IPS-11a (cell line): ENCODE measurements around the gene TOM1L2.
A peak's percentile ranks its signal among the peaks of the same experiment; 100 is the strongest.
"Not testable (repeated sequence)": the region's sequence is repeated elsewhere in the genome, so short reads cannot be mapped to it uniquely, and the experiment has no call there.

Experiments used
- H3K4me3 ChIP-seq: one replicate; pipeline ENCODE4 v1.5.1; 2013; ENCODE audit warnings: low read depth, low read length, control low read depth

TOM1L2 gene

DNA sequence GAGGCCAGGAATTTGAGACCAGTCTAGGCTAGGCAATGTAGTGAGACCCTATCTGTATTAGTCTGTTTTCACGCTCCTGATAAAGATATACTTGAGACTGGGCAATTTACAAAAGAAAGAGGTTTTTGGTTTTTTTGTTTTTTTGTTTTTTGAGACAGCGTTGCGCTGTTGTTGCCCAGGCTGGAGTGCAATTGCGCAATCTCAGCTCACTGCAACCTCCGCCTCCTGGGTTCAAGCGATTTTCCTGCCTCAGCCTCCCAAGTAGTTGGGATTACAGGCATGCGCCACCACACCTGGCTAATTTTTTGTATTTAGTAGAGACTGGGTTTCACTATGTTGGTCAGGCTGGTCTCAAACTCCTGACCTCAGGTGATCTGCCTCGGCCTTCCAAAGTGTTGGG is 23.7 kb upstream of the TOM1L2 start:
- not testable (repeated sequence) for H3K4me3 ChIP-seq

DNA sequence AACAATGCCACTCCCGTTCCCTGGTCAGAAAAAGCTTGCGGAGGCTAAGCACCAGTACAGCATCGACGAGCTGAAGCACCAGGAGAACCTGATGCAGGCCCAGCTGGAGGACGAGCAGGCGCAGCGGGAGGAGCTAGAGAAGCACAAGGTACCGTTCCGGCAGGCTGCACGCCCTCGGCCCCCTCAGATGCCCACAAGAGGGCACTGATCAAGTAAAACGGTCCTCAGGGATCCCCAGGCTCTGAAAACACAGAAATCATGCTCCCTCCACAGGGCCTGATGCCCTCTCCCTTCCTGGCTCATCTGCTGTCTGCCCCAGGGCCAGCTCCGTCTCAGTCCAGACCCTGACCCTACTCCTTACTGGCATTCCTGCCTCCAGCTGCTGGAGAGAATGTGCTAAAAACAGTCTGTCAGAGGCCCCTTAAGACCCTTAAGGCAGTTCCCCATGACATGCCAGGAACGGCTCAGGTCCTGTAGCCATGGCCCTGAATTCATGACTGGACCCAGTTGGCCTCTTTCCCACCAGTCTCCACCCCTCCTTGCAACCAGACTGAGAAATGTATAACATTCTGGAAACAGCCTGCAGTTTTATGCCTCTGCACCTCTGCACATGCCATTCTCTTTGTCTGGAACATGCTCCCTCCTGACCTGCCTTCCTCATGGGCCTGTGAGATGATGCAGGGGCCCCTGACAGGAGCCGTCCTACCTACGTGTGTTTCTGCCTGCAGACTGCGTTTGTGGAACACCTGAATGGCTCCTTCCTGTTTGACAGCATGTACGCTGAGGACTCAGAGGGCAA is 22.3 kb upstream of the TOM1L2 start:
- no peak overlapping the region for H3K4me3 ChIP-seq

DNA sequence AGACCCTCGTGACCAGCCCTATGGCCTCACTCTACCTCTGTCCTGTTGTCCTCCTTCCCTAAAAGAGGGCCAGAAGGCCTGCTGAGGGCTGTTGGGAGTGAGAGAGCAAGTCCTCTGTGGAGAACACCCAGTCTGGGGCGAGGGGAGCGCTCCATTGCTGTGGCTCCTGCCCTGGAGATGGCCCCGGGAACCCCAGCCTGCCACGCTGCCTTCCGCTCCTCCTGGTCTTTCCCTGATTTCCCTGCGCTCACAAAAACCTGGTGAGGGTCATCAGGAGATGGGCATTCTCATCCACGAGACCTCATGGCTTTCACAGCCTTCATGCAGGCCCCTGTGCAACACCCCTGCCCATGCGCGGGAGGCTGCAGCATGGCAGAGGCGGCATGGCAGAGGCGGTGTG is 21.7 kb upstream of the TOM1L2 start:
- no peak overlapping the region for H3K4me3 ChIP-seq

DNA sequence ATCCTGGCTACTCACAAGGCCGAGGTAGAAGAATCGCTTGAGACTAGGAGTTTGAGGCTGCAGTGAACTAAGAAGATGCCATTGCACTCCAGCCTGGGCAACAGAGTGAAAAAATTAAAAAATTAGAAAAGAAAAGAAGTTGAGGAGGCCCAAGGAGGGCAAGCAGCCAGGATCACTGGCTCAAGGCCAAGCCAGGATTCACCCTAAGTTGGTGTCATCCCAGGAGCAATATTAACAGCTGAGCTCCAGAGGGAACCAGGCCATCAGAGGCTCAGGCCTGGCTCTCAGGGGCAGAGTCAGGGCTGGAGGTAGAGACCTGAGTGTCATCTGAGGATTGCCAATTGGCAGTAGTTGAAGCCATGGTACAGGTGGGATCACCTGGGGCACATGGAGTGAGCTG is 21.2 kb upstream of the TOM1L2 start:
- H3K4me3 ChIP-seq, result no peak overlapping the region

DNA sequence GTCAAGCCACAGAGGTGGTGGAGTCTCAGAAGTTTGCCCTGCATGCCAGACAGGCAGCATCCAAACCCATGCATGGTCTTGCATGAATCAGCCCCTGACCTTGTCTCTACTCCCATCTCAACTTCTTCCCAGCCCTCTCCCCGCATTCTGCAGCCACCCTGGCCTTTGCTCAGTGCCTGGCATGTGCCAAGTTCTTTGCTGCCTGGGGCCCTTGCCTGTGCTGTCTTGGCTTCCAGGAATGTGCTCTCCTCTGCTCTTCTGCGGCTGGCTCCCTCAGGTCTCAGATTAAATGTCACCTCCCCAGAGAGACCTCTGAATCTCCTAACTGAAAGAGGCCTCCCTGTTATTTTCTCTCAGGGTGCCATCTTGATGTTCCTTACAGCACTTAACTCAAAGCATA is 18.1 kb upstream of the TOM1L2 start:
- no peak overlapping the region for H3K4me3 ChIP-seq

DNA sequence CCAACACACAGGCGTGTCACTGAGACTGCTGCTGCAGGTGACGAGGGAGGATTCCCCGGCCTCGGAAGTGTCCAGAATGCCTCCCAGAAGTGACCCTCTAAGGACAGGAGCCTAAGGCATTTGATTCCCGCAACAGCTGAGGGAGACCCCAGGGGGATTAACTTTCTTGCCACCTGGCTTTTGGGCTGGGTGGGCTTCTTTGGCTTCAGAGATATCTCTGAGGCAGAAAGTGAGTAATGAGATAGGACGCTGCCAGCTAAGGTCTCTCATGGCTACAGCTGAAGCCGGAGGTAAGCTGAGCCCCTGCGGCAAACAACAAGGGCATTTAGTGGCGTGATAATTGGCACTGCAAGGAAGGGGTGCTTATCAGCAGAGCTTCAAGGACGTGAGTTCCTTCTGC is 17.4 kb upstream of the TOM1L2 start:
- H3K4me3 ChIP-seq, result no peak overlapping the region

DNA sequence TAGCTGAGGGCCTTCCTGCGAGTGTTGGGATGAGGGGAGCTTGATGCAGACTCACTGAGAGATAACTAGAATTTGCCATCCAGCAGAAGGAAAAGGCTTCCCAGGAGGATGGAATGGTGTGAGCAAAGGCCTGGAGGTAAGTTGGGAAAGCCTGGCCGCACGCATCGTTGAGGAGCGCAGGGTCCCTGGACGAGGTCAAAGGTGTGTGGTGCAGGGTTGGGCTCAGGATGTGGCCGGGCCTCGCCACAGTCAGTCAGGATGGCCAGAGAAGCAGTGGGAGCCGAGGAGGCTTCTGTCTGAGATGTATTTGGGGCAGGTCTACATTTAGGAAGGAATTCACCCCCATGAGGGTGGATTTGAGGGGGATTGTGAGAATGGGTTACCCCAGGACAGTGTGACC is 16.9 kb upstream of the TOM1L2 start:
- no peak overlapping the region for H3K4me3 ChIP-seq

DNA sequence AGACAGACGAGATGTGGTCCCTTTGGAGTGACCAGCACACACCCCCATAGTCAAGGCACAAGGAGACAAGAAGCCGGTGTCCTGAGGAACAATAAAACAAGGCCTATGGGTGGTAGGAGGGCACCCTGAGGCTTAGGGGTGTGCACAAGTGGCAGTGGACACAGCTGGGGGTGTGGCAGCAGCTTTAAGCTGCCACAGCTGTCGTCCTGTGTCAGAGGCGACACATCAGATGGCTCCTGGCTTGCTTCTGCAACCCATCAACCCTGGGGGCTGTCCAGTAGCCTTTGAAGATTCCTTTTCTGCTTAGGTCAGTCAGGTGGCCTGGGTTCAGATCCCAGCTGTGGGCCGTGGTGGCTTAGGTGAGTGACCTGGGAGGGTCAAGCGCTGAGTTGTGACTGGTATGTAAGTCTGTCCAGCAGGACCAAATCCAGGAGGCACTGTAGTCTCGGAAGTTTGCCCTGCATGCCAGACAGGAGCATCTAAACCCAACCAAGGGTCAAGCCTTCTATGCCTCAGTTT is 16.3 kb upstream of the TOM1L2 start:
- H3K4me3 ChIP-seq, result no peak overlapping the region

DNA sequence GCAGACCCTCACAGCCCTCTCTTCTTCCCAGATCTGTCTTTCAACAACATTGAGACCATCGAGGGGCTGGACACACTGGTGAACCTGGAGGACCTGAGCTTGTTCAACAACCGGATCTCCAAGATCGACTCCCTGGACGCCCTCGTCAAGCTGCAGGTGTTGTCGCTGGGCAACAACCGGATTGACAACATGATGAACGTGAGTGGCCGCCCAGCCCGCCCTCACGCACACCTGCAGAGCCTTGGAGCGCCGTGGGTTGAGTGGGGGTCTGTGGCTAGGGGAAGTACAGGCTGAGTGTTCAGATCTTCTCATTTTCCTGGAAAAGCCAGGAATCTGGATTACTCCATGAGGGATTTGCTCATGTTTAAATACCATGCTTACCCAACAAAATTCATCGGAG is 15.7 kb upstream of the TOM1L2 start:
- no peak overlapping the region for H3K4me3 ChIP-seq

DNA sequence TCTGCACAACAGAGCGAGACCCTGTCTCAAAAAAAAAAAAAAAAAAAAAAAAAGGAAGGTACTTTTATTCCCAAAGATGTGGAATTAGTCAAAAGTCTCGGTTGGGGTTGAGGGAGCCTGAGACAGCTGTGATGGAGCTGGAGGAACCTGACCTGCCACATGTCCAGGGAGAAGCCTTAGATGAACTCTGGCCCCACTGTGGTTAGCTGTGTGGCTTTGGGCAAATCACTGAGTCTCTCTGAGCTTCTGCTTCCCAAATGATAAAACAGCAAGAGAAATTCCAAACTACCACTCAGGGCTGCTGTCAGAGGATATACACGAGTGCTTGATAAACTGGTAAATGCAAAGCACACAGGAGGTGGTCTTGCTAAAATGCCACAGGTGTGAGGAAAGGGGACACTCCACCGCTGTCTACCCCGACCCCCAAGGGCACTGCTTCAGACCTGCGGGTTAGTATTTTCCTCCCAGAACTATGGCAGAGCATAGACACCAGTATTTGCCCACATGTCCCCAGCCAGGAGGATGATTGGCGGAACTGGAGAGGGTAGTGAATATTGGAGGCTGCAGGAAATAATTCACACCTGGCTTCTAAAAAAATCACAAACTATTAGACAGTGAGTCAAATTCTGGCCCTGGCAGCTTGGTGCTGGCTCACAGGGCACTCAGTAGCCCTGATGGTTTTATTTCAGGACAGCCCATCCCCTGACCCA is 15.1 kb upstream of the TOM1L2 start:
- H3K4me3 ChIP-seq, result no peak overlapping the region

DNA sequence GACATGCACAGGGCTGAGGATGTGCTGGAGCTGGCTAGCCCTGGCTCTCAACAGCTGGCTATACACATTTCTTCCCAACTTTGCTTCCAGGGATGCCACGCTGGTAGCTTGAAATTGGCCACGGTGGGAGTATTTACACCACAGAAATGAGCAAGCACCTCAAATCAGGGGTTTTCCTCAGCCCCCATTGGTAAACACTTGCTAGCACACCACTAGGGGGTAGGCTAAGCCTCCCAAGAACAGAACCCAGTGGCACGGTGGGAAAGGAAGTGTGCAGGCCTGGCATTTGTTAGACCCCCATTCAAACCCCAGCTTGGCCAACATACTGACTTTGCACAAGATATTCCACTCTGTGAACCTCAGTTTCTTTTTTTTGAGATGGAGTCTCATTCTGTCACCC is 13.4 kb upstream of the TOM1L2 start:
- no peak overlapping the region for H3K4me3 ChIP-seq

DNA sequence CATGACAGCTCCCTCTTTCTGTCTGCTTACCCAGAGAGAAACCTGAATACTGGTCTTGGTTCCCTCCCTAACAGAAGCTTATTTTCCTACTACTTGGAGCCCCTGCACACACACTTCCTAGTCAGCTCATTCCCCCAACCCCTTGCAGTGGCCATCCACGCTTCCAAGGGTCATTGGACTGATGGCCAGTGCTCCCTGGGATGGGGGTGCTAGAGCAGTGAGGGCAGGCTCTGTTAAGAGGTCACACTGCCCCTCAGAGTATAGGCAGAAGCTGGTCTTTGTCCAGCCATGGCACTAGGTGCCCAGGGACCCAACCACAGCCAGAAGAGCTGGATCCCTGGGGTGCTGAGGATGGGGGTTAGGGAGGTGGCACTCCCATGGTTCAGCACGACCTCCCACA is 13.0 kb upstream of the TOM1L2 start:
- H3K4me3 ChIP-seq, result no peak overlapping the region

DNA sequence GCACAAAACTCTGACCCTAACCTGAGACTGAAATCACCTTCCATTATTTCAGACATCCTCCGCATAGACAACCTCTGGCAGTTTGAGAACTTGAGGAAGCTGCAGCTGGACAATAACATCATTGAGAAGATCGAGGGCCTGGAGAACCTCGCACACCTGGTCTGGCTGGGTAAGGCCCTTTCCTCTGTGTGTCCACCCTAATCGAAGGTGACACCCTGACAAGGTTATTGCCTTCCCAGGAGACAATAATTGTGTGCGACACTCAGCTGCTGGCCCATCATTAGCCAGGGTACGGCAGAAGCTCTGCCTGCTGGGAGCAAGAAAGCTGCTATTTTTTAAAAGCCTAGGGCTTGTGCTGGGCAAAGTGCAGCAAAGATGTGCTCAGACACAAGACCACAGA is 11.6 kb upstream of the TOM1L2 start:
- no peak overlapping the region for H3K4me3 ChIP-seq

DNA sequence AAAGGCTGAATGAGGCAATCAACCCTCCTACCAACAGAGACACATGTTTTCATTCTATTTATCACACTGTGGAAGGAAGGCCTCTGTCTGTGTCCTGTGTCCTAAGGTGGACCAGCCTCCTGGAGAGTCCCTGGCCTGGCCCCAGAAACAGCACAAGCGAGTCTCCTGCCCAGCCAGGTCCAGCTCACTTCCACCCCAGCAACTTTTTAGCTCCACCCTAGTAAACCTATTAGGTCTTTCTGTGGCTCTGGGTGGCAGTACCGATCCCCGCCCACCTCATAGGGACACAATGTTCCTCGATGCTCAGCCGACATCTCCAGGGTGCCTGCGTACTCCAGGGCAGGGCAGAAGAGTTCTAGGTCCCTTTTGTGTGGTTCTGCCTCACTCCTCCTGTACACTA is 11.2 kb upstream of the TOM1L2 start:
- H3K4me3 ChIP-seq, result no peak overlapping the region

DNA sequence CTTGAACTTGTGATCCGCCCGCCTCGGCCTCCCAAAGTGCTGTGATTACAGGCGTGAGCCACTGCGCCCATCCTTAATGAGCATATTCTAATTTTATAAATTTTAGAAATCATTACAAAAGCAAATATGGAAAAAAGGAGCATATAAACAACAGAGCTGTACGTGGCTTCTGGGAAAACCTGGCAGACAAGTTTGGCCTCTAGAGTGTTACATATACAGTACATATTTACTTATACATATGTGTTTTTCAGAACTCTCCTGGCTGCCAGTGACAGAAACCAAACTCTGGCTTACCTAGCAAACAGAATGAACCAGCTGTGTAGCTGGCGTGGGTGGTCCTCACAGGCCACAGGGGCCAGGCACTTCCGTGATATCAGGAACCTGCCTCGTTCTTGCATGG is 10.6 kb upstream of the TOM1L2 start:
- no peak overlapping the region for H3K4me3 ChIP-seq

DNA sequence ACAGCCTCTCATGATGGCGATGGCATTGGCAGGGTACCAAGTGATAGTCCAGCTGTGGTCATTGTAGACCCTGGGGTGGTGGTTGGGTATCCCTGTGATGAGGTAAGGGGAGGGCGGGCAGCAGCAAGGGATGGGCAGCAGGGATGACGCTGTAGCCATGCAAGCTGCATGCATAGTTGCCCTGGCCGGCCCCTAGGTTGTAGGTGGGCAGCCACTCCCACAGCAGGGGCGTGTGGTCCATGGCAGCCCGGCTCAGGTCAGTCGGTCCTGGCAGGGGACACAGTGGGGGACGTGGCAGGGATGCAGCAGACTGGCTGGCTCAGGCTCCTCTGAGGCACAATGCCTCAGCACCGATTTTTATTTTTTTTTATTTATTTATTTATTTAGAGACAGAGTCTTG is 9.1 kb upstream of the TOM1L2 start:
- H3K4me3 ChIP-seq, result no peak overlapping the region

DNA sequence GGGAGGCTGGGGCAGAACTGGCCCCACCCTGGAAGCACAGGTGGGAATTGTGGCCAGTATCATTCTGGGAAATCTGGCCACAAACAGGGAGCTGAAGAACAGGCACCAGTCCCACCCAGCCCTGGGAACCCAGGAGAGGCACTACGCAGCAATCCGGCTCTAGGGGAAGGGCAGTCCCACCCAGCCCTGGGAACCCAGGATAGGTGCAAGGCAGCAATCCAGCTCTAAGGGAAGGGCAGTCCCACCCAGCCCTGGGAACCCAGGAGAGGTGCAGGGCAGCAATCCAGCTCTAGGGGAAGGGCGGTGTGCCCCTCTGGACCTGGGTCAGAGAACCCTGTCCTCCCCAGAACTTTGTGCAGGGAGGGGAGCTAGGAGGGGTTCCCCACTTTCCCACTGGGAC is 7.6 kb upstream of the TOM1L2 start:
- no peak overlapping the region for H3K4me3 ChIP-seq

DNA sequence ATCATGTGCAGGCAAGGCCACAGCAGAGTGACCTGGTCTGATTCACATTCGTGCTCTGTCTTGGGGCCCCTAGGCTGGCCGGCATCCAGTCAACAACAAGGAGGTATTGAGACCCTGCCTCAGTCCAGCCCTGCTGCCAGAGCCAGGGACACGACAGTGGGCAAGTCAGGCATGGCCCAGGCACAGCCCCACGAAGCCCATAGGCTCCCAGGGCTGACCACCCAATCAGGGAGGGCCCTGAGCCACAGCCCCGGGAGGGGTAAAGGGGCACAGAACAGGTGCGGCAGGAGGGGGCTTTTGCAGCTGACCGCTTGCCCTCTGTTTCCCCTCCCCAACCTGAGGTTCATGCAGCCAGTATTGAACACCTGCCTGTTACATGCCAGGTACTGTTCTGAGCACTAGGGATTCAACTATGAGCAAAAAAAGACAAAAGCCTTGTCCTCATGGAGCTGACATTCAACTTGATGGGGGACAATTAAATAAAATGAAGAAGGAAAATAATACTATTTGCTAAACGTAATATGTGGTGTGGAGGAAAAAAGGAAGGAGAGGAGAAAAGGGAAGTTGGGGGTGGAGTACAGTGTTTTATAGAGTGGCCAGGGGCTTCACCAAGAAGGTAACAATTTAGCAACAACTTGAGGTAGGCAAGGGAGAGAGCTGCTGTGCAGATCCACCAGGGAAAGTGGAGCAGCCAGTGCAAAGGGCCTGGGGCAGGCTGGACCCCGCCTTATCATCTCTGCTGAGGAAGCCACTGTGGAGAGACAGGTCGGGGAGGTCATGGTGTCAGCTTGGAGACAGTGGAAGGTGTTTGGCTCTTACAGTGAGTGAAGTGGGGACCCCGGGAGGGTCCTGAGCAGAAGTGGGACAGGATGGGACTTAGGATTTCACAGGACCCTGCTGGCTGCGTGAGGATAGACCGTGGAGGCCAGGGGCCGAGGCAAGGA is 6.6 kb upstream of the TOM1L2 start:
- H3K4me3 ChIP-seq, result no peak overlapping the region

DNA sequence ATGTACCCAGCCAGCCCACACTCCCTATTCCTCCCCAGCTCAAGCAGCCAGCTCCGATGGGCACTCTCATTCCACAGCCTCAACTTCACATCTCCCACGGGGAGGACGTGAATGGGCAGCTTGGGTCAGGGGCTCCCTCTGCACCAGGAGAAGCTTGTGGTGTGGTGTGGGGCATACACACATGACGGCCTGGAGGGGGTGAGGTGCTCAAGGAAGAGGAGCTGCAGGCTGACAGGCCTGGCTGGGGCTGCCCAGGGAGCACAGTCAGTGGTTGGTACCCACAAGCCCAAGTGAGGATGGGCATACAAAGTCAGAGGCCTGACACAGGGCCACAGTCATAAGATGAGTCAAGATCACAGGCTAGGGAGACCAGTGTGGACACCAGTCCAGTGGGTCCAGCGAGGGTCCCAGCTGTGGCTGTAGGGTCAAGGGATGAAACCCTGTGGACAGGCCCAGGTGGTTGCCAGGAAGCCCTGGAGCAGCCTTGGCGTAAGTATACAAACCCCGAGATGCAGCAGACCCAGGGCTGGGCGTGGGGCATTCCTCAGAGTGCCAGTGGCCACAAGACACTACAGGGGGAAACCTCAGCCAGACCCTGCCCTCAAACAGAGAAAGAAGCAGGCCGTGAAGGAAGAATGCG is 4.9 kb upstream of the TOM1L2 start:
- no peak overlapping the region for H3K4me3 ChIP-seq

DNA sequence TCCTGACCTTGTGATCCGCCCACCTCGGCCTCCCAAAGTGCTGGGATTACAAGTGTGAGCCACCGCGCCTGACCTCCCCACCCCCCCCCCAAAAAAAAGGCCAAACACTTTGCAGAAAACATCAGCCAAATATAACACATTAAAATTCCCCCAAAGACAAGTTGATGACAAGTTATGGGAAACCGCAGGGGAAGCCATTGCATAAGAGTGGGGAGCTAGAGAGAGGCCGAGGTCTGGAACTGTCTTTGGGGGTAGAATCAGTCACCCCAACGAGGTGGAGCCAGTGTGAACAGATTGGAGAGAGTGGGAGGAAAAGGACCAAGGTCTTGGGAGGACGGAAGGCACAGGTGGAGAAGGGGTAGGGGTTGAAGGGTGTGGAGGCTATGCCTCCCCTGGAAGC is 3.2 kb upstream of the TOM1L2 start:
- H3K4me3 ChIP-seq, result no peak overlapping the region

DNA sequence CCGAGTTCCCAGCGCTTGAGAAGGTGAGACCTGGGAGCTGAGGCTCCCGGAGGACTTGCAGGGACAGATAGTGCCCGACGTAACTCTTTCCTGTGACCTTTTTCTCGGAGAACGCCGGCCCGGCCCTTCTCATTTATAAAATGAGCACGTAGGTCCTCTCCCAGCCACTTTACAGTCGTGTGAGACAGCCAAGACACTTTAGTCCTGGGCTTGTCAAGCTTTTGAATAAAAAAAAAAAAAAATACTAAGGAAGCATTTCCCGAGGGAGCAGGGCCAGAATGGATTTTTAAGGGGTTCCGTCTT is 703 bp upstream of the TOM1L2 start:
- H3K4me3 ChIP-seq, result peak overlapping the region; percentile 70
